ENCODE measurements around the gene SGPL1.
A peak's percentile ranks its signal among the peaks of the same experiment; 100 is the strongest.

The SGPL1 gene

DNA sequence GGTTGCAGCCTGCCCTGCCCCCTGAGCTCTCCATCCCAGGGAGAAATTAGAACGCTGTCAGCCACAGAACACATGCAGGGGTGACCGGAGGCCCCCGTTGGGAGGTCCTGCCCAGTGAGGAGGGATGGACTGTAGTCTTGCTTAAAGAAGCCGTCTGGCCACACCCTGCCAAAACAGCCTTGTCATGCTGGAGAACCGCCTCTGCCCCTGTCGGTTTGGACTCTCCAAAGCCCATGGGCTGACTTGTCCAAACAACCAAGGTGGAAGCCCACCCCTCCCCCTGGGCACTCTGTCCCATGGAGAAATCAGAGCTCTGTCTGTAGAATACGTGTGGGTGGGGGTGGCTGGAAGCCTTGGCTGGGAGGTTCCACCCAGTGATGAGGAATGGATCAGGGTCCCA, 17.9 kb upstream of the SGPL1 start:
- Mint-ChIP-seq H3K4me3 (no peak overlapping the region), H3K36me3 (no peaks in the 10 kb centered on the region), H3K27ac (no peak overlapping the region), H3K4me1 (no peaks in the 10 kb centered on the region), H3K27me3 (peaks cover 16% of the 10 kb centered on the region), H3K9me3 (peaks cover 5% of the 10 kb centered on the region)

DNA sequence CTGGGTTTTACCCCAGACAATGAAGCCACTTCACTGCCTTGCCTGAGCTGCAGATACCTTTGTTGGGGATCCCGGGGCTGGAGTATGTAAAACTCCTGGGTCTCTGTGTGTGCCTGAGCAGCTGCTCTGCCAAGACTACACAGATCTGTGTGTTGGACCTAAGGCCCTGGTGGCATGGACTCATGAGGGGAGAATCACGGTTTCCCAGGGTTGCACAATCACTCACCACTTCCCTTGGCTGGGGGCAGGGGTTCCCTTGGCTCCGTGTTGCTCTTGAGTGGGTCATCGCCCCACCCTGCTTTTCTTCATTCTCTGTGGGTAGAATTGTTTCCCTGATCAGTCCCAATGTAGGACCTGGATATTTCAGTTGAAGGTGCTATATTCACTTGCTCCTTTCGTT, 16.6 kb upstream of the SGPL1 start:
- Mint-ChIP-seq H3K9me3 (peaks cover 5% of the 10 kb centered on the region), H3K27ac (no peak overlapping the region), H3K36me3 (no peaks in the 10 kb centered on the region)

DNA sequence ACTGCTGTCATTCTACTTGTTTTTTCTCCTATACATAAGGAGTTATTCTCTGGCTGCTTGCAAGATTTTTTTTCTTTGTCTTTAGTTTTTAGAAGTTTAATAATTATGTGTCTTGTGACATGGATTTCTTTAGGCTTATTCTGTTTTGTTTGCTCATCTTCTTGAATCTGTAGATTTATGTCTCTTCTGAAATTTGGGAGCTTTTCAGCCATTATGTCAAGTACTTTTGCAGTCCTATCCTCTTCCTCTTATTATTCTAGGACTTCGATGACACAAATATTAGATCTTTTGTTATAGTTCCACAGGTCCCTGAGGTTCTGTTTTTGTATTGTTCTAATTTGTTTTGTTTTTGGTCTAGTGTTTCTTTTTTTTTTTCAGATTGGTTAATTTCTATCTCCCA, 13.9 kb upstream of the SGPL1 start:
- Mint-ChIP-seq H3K4me3 (no peak overlapping the region), H3K36me3 (no peaks in the 10 kb centered on the region), H3K4me1 (no peaks in the 10 kb centered on the region), H3K9me3 (no peaks in the 10 kb centered on the region), H3K27ac (peak overlapping the region; percentile 38), H3K27me3 (peaks cover 17% of the 10 kb centered on the region)

More for the DNA sequence above, 16.6 kb upstream of the SGPL1 start:
- H3K27me3 Mint-ChIP-seq, result peaks cover 16% of the 10 kb centered on the region
- no peaks in the 10 kb centered on the region for H3K4me1 Mint-ChIP-seq
- no peak overlapping the region for H3K4me3 Mint-ChIP-seq

DNA sequence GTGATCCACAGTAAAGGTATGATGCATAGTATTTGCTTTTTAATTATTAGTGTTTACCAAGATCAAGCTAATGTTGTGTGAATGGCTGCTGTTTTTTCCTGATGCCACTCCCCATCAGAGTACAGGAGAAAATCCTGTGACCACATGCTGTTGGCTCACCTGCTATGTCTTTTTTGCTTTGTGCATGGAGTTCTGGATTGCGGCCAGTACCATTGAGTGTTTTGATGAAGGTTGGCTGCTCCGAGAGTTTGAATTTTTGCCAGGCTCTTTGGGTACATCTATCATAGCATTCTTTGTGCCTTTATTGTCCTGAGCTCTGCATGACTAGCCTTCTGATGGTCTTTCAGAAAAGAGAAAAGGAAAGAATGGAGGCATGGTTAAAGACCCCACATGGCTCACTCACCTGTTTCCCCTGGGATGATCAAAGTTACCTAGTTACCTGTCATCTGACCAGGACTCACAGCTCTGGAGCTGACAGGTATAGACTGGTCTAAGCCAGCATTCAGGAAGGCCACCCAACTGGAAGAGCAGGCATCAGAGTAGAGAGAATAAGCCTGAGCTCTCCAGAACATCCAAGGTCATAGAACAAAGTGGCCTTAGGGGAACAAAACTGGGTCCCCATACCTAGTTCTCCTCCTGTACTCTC, 11.8 kb upstream of the SGPL1 start:
- Mint-ChIP-seq H3K4me3 (no peak overlapping the region), H3K4me1 (no peaks in the 10 kb centered on the region), H3K27ac (no peak overlapping the region), H3K27me3 (peaks cover 14% of the 10 kb centered on the region), H3K36me3 (no peaks in the 10 kb centered on the region), H3K9me3 (no peaks in the 10 kb centered on the region)

DNA sequence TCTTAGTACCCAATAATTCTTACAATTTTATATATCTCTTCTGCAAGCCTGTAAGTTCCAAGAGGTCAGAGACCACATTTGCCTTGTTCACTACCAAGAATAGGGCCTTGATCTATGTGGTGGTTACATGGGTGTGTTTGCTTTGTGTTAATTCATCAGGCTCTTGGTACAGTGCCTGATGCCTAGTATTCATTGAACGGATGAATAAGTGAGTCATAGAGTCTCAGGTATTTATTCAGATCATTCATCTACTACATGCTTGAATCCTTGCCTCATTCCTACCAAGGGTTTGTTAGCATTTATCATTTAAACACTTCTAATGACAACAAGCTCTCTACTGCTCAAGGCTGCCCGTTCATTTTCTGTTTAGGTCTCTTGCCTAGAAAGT, 11.3 kb upstream of the SGPL1 start:
- H3K27me3 Mint-ChIP-seq, result peaks cover 11% of the 10 kb centered on the region
- H3K4me1 Mint-ChIP-seq, result no peaks in the 10 kb centered on the region
- H3K27ac Mint-ChIP-seq, result no peak overlapping the region
- H3K4me3 Mint-ChIP-seq, result no peak overlapping the region
- H3K9me3 Mint-ChIP-seq, result no peaks in the 10 kb centered on the region
- H3K36me3 Mint-ChIP-seq, result no peaks in the 10 kb centered on the region

DNA sequence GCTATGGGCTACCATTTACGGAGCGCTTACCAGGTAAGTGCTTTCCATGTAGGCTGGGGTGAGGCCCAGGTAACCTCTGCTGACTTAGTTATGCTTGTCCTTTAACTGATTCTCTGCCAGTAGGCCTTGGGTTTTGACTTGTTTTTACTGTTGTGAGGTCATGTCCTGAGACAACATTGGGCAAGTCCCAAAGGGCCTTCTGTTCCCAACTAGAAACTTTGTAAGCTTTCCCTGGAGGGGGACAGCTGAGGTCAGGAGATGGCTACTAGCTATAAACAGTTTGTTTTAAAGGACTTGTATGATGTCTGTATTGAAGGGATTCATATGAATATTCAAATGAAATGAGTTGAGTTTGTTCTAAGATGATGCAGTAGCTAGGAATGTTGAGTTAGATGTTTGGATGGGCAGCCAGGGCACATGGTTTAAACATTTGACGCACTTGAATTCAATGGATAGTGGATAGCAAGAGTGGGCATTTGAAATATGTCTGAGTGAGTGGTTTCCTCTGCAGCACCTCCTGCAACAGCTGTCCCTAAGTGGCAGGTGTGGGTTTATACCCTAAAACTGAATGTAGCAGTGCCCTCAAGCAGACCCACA, 10.0 kb upstream of the SGPL1 start:
- Mint-ChIP-seq H3K36me3 (no peaks in the 10 kb centered on the region), H3K27ac (no peak overlapping the region), H3K4me3 (no peak overlapping the region), H3K9me3 (no peaks in the 10 kb centered on the region), H3K27me3 (peaks cover 11% of the 10 kb centered on the region), H3K4me1 (no peaks in the 10 kb centered on the region)

DNA sequence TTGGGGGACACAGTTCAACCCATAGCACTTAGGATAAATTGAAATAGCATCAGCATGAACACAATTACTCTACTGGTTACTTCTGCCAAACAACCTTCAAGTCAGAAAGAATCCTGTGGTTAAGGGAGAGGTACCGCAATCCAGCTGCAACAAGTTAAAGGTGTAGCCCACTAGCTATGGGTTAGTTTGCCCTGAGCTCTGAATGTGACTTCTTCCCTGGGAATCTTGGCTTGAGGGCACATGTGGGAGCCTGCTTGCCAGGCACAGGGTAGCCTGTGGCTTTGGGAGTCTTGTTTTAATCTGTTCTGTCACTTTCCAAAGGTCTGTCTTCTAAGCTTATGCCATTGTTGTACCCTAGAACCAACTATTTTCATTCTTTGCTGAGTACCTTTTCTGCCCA, 8.9 kb upstream of the SGPL1 start:
- Mint-ChIP-seq H3K4me3 (no peak overlapping the region), H3K9me3 (no peaks in the 10 kb centered on the region), H3K4me1 (no peaks in the 10 kb centered on the region), H3K27ac (no peak overlapping the region), H3K36me3 (no peaks in the 10 kb centered on the region), H3K27me3 (peaks cover 6% of the 10 kb centered on the region)

DNA sequence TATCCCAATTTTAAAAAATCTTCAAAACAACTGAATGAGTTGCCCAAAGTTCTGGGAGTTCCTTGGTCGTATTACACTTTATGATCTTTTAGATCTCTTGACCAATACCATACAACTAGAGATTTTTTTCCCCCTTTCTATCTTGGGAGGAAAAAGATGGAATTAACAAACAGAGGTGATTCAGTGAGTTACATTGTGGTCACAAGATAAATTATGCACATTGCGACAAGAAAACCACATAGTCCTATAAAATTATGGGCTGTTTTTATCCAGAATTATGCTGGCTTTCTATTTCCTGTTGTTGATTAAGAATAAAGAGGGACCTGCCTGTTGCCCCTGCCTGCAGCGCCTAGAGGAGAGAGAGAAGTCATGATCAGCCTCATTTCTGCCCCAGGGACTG, 8.2 kb upstream of the SGPL1 start:
- no peaks in the 10 kb centered on the region for H3K36me3 Mint-ChIP-seq
- H3K4me3 Mint-ChIP-seq, result no peak overlapping the region
- H3K4me1 Mint-ChIP-seq, result no peaks in the 10 kb centered on the region
- H3K9me3 Mint-ChIP-seq, result no peaks in the 10 kb centered on the region
- H3K27me3 Mint-ChIP-seq, result peaks cover 3% of the 10 kb centered on the region
- no peak overlapping the region for H3K27ac Mint-ChIP-seq

DNA sequence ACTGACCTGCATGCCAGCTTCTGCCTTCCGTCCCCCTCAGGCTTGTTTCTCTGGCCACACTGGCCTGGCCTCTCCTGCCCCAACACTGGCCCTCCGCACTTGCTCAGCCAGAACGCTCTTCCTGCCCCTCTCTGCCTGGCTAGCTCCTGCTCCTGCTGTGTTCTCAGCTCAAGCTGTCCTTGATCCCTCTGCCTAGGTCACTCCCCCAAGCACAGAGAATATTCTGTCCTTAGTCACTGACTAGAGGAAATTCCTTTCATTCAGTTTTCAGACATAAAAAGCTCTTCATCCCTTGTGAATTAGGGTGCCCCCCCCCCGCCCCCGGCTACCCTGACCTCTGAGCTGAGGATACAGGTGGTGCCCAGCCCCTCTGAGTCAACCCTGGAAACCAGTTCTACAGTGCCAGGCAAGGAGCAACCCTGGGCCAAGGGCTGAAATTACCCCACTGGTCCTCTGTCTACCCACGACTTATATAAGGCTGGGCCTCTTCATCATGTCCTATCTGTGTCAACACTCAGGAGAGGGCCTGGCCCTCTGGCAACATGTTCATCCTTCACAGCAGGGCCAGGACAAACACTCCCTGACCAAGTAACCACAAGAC, 6.6 kb upstream of the SGPL1 start:
- H3K4me3 Mint-ChIP-seq, result no peak overlapping the region

DNA sequence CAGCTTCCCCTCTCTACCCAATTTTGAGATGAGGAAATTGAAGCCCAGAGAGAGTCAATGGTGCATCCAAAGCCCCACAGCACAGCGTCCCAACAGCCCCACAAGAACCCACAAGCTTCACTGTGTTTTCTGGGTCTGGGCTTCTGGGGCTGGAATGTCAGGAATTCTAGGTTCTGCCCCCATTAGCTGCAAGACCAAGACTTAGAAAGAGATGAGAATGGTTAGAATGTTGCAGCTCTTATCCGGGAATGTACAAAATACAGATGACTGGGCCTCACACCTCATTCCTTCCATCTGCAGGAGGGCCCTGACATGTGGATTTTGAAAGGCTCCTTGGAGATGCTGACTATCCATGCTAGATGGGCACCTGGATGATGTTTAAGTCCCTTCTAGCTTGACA, 6.0 kb upstream of the SGPL1 start:
- H3K9me3 Mint-ChIP-seq, result no peaks in the 10 kb centered on the region
- H3K27ac Mint-ChIP-seq, result no peak overlapping the region
- peaks cover 7% of the 10 kb centered on the region for H3K4me1 Mint-ChIP-seq
- no peaks in the 10 kb centered on the region for H3K36me3 Mint-ChIP-seq
- peaks cover 2% of the 10 kb centered on the region for H3K27me3 Mint-ChIP-seq
- no peak overlapping the region for H3K4me3 Mint-ChIP-seq

More for the DNA sequence above, 6.6 kb upstream of the SGPL1 start:
- Mint-ChIP-seq H3K27ac (no peak overlapping the region), H3K36me3 (no peaks in the 10 kb centered on the region), H3K27me3 (peaks cover 2% of the 10 kb centered on the region), H3K9me3 (no peaks in the 10 kb centered on the region), H3K4me1 (peaks cover under 1% of the 10 kb centered on the region)

DNA sequence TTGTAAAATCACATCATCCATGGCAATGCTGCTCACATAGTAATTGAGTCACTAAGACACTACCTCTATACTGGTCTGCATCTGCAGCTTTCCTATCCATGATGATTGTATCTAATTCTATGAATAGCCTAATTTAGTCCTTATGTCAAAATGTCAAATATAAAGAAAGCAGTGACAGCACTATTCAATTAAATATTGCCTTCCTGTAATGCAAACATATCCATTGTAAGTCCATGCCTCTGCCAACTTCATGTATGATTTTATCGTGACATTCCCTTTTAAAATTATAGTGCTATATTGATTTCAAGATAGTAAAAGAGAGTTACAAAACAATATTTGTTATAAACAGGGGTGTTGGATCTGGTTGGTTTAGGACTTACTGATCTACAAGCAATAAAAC, 4.8 kb upstream of the SGPL1 start:
- H3K36me3 Mint-ChIP-seq, result no peaks in the 10 kb centered on the region
- no peak overlapping the region for H3K27ac Mint-ChIP-seq
- peaks cover 15% of the 10 kb centered on the region for H3K4me1 Mint-ChIP-seq
- no peaks in the 10 kb centered on the region for H3K27me3 Mint-ChIP-seq
- no peaks in the 10 kb centered on the region for H3K9me3 Mint-ChIP-seq
- no peak overlapping the region for H3K4me3 Mint-ChIP-seq

DNA sequence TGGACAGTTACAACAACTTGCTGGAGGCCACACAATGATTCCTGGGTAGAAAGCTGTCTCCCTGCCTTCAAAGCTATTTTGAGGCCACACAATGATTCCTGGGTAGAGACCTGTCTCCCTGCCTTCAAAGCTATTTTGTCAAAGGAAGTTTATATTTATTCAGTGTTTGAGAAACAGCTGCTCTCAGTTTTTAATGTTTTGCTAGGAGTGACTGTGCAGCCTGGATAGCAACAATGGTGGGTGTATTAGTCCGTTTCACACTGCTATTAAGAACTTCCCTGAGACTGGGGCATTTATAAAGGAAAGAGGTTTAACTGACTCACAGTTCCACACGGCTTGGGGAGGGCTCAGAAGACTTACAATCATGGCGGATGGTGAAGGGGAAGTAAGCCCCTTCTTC, 3.9 kb upstream of the SGPL1 start:
- no peaks in the 10 kb centered on the region for H3K36me3 Mint-ChIP-seq
- no peak overlapping the region for H3K27ac Mint-ChIP-seq
- H3K4me3 Mint-ChIP-seq, result no peak overlapping the region
- H3K9me3 Mint-ChIP-seq, result no peaks in the 10 kb centered on the region
- no peaks in the 10 kb centered on the region for H3K27me3 Mint-ChIP-seq
- peaks cover 20% of the 10 kb centered on the region for H3K4me1 Mint-ChIP-seq

DNA sequence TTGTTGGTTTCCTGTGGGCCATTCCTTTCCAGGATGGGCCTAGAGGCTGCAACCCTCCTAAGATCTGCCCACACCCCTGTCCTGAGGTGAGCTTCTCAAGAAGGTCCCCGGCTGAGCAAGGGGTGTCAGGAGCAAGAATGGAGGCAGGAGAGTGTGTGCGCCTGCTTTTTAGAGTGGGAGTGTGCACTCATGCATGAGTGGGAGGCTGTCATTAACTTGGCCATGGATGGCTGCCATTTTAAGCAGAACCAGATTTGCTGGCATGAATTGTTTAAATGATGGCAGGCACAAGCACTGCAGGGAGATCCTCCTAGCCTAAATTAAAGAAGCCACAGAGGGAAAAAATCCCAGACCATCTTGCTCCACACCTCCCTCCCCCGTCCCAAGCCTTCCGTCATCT, 2.9 kb upstream of the SGPL1 start:
- no peaks in the 10 kb centered on the region for H3K9me3 Mint-ChIP-seq
- H3K27me3 Mint-ChIP-seq, result no peaks in the 10 kb centered on the region
- no peak overlapping the region for H3K4me3 Mint-ChIP-seq
- peaks cover 2% of the 10 kb centered on the region for H3K36me3 Mint-ChIP-seq
- peaks cover 26% of the 10 kb centered on the region for H3K4me1 Mint-ChIP-seq
- H3K27ac Mint-ChIP-seq, result no peak overlapping the region

DNA sequence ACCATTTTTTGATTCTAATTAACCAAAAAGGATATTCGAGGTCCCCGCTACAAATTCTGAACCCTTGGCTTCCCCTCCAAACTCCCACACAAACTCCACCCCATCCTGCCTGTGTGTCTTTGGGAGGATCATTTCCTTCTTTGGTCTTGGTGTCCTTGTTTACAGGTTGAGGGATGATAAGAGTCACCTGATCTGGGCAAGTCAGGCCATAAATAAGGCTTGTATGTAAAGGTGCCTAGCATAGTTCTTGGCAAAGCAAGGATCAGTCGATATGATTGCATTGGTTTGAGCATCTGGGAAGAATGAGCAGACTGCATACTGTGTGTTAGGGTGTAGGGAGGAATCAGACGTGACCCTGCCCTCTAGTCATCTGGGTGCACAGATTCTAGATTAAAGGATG, 1.6 kb upstream of the SGPL1 start:
- Mint-ChIP-seq H3K9me3 (no peaks in the 10 kb centered on the region), H3K36me3 (peaks cover 3% of the 10 kb centered on the region), H3K4me3 (peak overlapping the region; percentile 42)

DNA sequence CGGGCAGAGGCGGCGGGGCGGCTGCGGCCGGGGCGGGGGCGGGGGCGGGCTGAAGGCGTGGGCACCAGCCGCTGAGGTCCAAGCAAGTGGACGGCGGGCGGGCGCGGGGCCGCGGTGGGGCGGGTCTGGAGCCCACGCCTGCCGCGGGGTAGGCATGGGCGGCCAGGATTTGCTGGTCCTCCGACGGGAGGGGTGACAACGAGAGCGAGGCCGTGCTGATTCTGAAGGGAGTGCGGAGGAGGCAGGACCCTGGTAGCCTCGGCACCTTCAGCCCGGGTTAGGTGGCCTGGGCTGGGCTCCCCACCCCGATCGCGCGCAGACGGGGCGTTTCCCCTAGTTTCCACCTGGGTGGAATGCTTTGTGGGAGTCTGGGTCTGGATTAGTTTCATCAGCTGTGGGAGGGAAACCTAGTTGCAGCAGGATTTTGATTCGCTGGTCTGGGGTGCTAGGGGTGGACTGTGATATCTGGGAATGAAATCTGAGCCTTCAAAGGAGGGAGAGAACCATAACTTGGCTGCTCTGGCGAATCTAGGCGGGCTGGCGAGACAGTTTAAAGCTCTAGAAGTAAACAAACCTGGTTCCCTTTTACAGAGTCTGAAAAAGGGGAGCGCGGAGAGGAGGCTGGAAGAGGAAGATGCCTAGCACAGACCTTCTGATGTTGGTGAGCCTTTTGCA, 609 bp downstream of the SGPL1 start:
- Mint-ChIP-seq H3K4me3 (peak overlapping the region; percentile 87), H3K36me3 (peaks cover 3% of the 10 kb centered on the region), H3K4me1 (peaks cover 56% of the 10 kb centered on the region), H3K27ac (peak overlapping the region; percentile 90), H3K27me3 (no peaks in the 10 kb centered on the region), H3K9me3 (no peaks in the 10 kb centered on the region)

More for the DNA sequence above, 1.6 kb upstream of the SGPL1 start:
- no peaks in the 10 kb centered on the region for H3K27me3 Mint-ChIP-seq
- H3K27ac Mint-ChIP-seq, result peak overlapping the region; percentile 13
- peaks cover 39% of the 10 kb centered on the region for H3K4me1 Mint-ChIP-seq

Measured in activated naive CD4-positive, alpha-beta T cell treated with anti-CD3 and anti-CD28 coated beads, Interleukin-2, amount 50 U/mL, for 24 hours (primary cell).